Measurements from ENCODE around the gene PIEZO1.
A peak's percentile ranks its signal among the peaks of the same experiment; 100 is the strongest.
"Not testable (repeated sequence)": the region's sequence is repeated elsewhere in the genome, so short reads cannot be mapped to it uniquely, and the experiment has no call there.

Gene PIEZO1, protein sequence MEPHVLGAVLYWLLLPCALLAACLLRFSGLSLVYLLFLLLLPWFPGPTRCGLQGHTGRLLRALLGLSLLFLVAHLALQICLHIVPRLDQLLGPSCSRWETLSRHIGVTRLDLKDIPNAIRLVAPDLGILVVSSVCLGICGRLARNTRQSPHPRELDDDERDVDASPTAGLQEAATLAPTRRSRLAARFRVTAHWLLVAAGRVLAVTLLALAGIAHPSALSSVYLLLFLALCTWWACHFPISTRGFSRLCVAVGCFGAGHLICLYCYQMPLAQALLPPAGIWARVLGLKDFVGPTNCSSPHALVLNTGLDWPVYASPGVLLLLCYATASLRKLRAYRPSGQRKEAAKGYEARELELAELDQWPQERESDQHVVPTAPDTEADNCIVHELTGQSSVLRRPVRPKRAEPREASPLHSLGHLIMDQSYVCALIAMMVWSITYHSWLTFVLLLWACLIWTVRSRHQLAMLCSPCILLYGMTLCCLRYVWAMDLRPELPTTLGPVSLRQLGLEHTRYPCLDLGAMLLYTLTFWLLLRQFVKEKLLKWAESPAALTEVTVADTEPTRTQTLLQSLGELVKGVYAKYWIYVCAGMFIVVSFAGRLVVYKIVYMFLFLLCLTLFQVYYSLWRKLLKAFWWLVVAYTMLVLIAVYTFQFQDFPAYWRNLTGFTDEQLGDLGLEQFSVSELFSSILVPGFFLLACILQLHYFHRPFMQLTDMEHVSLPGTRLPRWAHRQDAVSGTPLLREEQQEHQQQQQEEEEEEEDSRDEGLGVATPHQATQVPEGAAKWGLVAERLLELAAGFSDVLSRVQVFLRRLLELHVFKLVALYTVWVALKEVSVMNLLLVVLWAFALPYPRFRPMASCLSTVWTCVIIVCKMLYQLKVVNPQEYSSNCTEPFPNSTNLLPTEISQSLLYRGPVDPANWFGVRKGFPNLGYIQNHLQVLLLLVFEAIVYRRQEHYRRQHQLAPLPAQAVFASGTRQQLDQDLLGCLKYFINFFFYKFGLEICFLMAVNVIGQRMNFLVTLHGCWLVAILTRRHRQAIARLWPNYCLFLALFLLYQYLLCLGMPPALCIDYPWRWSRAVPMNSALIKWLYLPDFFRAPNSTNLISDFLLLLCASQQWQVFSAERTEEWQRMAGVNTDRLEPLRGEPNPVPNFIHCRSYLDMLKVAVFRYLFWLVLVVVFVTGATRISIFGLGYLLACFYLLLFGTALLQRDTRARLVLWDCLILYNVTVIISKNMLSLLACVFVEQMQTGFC (N-terminal part only)

GRCh38 chr16:88785106-88785924 lies at the start of gene PIEZO1:
TSS of gene PIEZO1 (minus strand) at chr16:88785220. CDS start at chr16:88784964, 256 bp downstream.
- DNase-seq, result peak; percentile 79

GRCh38 chr16:88834670-88835069 lies 49.6 kb upstream of the PIEZO1 start:
- DNase-seq, result no peak

DNA sequence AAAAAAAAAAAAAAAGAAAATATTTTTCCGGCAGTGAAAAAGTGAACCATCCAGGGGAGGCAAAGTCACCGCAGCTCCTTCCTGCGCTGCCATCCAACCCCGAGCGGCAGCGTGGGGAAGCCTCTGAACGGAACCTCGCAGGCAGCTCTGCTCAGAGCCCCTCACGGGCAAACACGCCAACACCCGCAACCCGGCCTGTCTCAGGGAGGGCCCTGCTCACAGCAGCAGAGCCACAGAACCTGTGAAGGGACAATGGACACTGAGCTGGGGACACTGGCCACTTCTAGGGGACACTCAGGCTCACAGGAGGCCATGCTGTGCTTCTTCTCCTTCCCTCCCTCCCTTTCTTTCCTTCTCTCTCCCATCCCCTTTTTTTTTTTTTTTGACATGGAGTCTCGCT lies 48.1 kb upstream of the PIEZO1 start:
- DNase-seq, result no peak

DNA sequence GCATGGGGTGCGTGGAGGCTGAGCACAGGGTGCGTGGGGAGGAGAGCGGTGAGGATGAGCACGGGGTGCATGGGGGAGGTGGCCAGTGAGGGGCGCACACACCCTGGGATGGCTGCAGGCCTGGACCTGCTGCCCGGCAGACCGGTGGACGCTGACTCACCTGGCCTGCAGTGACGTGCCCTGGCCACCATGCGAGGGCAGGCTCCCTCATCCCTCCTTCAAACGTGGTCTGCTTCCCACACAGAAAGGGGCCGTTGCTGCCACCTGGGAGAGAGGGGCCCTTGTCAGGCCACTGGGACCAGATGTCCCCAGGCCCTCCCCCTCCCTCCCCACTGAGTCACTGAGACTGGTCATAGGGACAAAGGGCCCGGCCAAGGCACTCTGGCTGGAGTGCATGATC lies 46.8 kb upstream of the PIEZO1 start:
- DNase-seq, result no peak

DNA sequence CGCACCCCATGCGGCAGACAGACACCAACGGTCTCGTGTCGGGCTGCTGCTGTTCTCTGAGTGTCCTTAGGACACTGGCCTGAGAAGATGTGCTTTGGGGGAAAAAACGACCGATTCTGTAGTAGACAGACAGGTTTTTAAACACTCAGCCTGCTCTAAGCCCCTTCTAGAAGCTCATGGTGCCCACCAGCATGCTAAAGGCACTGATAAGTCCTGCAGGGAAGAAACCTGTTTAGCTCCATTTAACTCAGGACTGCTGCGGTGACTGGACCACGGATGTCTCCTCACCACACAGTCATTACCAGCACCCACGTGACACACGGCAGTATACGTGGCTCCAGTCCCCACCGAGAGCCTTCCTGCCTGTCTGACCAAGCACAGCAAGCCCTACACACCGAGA lies 45.8 kb upstream of the PIEZO1 start:
- no peak for DNase-seq

DNA sequence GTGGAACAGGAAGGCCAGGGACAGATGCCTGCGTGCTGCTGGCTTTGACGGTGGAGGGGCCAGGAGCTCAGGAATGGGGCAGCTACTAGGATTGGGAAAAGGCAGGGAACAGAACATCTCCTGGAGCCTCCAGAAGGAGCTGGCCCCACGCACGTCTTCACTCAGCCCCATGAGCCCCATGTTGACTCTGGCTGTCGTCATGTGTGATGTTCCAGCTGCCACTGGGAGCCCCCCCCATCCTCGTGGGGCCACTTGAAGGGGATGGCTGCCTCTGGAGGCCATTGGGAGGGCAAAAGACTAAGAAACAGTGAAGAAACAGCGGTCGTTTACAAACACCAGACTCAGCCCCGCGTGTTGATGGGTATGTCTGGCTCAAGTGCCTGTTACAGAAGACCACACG lies 45.2 kb upstream of the PIEZO1 start:
- no peak for DNase-seq

DNA sequence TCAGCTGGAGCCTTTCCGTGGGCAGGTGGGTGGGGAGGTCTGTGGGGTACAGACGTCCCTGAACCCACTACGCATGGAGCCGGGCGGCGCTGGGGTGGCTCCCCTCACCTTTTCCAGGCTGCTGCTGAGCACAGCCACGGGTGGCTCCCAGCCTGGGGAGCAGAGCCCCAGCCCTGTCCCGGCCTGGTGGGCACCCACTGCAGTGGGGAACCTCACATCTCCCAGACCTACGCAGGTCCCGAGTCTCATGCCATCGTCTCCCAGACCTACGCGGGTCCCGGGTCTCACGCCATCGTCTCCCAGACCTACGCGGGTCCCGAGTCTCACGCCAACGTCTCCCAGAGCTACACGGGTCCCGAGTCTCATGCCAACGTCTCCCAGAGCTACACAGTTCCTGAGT lies 43.7 kb upstream of the PIEZO1 start:
- no peak for DNase-seq

DNA sequence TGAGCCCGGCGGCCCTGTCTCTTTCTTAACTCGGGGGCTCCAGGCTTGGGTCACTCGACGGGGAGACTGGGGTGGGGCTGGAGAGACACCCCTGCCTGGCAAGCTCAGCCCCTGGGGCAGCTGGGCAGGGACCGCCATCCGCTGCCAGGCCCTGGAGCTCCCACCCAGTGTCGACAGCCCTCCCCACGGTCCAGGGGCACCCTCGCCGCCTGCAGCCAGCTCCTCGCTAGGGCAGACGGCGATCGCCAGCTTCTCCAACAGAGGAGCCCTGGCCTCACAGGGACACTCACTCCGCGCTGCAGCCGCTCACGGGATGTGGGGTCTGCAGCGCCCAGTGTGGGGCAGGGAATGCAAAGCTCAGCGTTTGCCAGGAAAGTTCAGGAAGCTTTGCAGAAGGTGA lies 42.7 kb upstream of the PIEZO1 start:
- no peak for DNase-seq

GRCh38 chr16:88826070-88826840 lies 41.2 kb upstream of the PIEZO1 start:
- DNase-seq, result no peak

DNA sequence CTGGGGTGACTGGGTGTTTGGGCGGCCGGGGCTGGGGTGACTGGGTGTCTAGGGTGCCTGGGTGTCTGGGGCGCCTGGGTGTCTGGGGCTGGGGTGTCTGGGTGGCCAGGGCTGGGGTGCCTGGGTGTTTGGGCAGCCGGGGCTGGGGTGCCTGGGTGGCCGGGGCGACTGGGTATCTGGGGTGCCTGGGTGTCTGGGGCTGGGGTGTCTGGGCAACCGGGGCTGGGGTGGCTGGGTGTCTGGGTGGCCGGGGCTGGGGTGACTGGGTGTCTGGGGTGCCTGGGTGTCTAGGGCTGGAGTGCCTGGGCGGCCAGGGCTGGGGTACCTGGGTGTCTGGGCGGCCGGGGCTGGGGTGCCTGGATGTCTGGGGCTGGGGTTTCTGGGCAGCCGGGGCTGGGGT lies 40.1 kb upstream of the PIEZO1 start:
- no peak for DNase-seq

DNA sequence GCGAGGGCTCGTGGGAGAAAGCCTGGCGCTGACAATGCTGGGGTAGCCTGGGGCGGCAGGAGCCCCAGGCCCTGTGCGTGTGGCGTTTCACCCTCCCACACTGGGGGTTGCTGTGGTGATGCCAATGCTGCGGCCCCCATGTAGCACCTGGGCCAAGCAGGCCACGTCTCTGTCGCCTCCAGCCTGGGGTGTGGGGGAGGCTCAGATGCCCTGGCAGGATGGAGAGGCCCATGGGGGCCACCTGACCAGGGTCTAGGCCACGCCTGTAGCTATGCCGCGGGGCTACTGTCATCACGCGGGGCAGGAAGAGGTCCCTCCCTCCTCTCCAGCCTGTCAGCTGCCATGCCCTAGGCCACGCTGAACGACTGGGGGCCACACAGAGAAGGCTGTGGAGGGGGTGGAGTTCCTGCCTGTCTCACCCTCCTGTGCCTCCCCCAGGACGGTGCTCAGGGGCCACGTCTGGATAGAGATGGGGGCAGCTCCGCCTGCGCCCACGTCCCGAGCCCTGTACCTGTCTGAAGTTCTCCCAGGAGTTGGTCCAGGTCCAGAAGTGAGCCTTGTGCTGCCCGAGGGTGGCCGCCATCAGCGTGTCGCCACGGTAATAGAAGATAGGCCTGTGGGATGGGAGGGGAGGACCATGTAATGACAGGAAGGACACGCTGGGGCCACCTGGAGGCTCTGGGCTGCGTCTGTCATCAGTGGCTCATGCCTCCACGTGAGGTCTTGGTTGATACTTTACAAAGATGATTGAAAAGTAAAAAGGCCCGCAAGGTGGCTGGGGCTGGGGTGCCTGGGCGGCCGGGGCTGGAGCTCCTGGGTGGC lies 39.4 kb upstream of the PIEZO1 start:
- DNase-seq, result no peak

- not testable (repeated sequence) for DNase-seq
Observed at GRCh38 chr16:88823646-88824045, 38.6 kb upstream of the PIEZO1 start.

GRCh38 chr16:88822281-88823040 lies 37.4 kb upstream of the PIEZO1 start:
- no peak for DNase-seq

GRCh38 chr16:88821168-88821850 lies 36.3 kb upstream of the PIEZO1 start:
- no peak for DNase-seq

DNA sequence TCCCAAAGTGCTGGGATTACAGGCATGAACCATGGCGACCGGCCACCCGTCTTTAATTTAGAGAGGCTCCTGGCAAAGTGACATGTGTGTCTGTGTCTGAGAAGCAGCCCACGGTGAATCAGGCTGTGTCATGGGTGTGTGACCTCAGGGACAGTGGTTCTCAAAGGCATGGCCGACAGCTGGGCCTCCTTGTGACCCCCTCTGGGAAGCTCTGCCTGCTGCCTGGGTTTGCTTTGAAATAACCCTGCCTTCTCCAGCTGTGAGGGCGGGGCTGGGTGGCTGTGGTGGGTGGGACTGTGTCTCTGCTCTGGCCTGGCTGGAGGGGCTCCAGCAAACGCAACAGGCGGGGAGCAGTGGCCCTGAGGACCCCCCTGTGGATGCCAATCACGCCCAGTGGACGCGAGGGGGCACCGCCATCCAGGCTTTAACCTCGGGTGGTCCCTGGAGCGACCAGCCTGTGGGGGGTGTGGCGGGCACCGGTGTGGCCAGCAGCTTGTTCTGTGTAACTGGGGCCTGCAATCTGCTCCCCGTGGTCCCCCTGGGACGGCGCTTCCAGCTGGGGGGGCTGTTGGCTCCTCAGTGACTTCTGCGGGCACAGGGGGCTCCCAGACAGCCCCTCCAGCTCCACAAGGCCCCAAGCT lies 35.5 kb upstream of the PIEZO1 start:
- DNase-seq, result no peak

- DNase-seq, result no peak
Observed at GRCh38 chr16:88819126-88819525, 34.1 kb upstream of the PIEZO1 start.

DNA sequence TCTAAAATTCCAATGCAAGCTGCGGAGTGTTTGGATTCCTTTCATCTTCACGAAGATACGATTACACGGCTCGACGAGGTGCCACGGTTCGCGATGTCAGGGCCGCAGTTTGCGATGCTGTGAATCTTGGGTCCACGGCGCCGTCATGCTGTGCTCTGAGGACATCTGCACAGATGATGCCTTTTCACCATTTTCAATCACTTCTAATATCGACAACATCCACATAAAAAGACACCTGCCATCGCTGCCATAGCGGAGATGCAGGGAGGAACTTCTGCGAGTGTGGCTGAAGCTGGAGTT lies 33.5 kb upstream of the PIEZO1 start:
- DNase-seq, result no peak

GRCh38 chr16:88817785-88818574 lies 33.0 kb upstream of the PIEZO1 start:
- DNase-seq, result no peak
